Measurements from ENCODE around the gene CRISPLD2. TPM values are rescaled to one million over a fixed set of nuclear protein-coding genes. Genes with fewer than 3 reads are reported as not detected.
A peak's percentile ranks its signal among the peaks of the same experiment; 100 is the strongest.
"Not testable (repeated sequence)": the region's sequence is repeated elsewhere in the genome, so short reads cannot be mapped to it uniquely, and the experiment has no call there.

Gene CRISPLD2
- total RNA-seq, 3 donors from 2014 or later = 94.7 to 386 (median 216) TPM

DNA sequence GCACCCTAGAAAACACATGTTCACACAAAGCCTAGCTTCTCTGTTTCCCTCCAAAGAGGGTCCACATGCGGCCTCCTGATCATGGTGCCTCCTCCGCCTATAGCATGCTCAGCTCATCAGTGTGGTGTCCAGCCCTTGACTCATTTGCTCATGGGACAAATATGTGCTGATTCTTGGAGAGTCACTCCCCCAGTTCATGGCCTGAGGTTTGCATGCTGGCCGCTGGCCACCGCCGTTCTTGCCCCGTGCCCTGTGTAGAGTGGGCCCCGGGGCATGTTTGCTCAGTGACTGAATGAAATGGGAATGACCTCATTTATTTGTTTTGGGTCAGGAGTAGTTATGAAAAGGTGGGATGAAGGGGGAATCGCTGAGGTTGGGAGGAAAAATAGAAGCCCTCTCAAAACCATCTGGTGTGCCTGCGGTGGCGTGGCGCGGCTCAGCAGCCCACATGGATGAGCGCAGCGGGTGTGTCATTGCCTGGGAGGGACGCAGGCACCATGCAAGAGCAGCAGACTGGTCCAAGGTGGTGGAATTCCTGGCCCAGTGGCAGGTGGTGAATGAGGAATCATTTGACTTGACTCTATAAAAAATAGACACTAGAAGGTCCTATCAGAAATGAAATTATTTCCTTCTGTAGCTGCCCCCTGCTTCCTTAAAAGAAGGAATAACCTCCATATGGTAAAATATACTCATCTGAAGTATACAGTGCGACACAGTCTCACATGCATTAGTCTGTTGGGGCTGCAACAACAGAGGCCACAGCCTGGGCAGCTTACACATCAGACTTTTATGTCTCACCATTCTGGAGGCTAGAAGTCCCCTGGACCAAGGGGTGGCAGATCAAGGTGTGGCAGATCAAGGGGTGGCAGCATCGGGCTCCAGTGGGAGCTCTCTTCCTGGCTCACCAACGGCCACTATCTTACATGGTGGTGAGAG lies 31.7 kb downstream of the CRISPLD2 start:
- Histone ChIP-seq H3K36me3 (no peaks in the 10 kb centered on the region), H3K27ac (peak overlapping the region in 1 of 2 donors; percentile 20), H3K4me1 (no peaks in the 10 kb centered on the region), H3K4me3 (no peak overlapping the region), H3K9me3 (no peaks in the 10 kb centered on the region), H3K27me3 (no peaks in the 10 kb centered on the region)
- TF ChIP-seq POLR2A (IDR thresholded peaks at IDR 0.05) (no peak), POLR2AphosphoS5 (IDR thresholded peaks at IDR 0.05) (peak in 1 of 3 donors; percentile 33)
- peak; percentile 69 to 87 for DNase-seq (ENCODE audit: low spot score in 2 of 2)
- intact Hi-C loops (cut with DNase I; ENCODE audit: low total_unique reads) = no loop called here

DNA sequence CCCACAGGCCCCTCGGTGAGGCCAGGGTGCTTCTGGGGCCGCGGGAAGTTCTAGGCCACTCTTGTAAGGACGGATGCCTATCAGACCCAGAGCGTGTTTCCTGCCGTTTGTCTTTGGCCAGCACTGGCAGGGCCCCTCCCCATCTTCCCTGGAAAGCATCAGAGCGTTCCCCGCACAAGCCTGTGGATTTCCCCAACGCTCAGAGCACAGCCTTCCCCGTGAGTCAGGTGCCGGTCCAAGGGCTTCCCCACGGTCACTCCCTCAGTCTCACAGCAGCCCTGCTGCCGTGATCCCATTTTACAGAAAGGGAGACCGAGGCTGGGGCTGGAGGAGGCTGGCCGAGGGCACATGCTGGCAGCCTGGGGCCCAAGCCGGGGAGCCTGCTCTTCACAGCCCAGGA lies 33.7 kb downstream of the CRISPLD2 start:
- Histone ChIP-seq H3K27me3 (no peaks in the 10 kb centered on the region), H3K4me3 (no peak overlapping the region), H3K36me3 (no peaks in the 10 kb centered on the region), H3K27ac (no peak overlapping the region), H3K9me3 (peaks cover under 1% of the 10 kb centered on the region in 2 donors), H3K4me1 (no peaks in the 10 kb centered on the region)
- TF ChIP-seq POLR2A (IDR thresholded peaks at IDR 0.05) (no peak), POLR2AphosphoS5 (IDR thresholded peaks at IDR 0.05) (no peak)
- TF ChIP-seq, protein P1, sequence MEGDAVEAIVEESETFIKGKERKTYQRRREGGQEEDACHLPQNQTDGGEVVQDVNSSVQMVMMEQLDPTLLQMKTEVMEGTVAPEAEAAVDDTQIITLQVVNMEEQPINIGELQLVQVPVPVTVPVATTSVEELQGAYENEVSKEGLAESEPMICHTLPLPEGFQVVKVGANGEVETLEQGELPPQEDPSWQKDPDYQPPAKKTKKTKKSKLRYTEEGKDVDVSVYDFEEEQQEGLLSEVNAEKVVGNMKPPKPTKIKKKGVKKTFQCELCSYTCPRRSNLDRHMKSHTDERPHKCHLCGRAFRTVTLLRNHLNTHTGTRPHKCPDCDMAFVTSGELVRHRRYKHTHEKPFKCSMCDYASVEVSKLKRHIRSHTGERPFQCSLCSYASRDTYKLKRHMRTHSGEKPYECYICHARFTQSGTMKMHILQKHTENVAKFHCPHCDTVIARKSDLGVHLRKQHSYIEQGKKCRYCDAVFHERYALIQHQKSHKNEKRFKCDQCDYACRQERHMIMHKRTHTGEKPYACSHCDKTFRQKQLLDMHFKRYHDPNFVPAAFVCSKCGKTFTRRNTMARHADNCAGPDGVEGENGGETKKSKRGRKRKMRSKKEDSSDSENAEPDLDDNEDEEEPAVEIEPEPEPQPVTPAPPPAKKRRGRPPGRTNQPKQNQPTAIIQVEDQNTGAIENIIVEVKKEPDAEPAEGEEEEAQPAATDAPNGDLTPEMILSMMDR (IDR thresholded peaks at IDR 0.05) = no peak
- intact Hi-C loops (cut with DNase I; ENCODE audit: low total_unique reads) = no loop called here
- no peak for DNase-seq (ENCODE audit: low spot score in 2 of 2)

DNA sequence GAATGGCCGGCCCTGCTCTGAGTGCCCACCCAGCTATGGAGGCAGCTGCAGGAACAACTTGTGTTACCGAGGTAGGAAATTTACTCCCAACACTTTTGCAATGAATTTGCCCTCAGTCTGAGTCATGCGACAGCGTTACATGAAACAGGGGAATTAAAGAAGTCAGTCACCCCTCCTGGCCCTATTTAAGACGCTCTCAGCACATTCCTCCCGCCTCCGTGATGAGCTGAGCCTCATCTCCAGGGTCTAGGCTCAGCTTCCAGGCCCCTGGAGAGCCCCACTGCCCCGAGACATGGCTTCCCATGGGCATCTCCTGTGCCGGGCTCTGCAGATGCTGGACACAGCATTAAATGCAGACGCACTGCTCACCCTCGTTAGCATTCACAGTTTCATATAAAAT lies 35.0 kb downstream of the CRISPLD2 start:
- no peaks in the 10 kb centered on the region for H3K27me3 ChIP-seq
- peaks cover 12 to 13% of the 10 kb centered on the region in 2 donors for H3K9me3 ChIP-seq
- TF ChIP-seq, protein P1 (IDR thresholded peaks at IDR 0.05) = no peak
- TF ChIP-seq POLR2A (IDR thresholded peaks at IDR 0.05) (no peak), POLR2AphosphoS5 (IDR thresholded peaks at IDR 0.05) (no peak)
- no peak for DNase-seq (ENCODE audit: low spot score in 2 of 2)
- no peak overlapping the region for H3K4me3 ChIP-seq
- H3K27ac ChIP-seq = peak overlapping the region in 1 of 2 donors; percentile 26
- no peaks in the 10 kb centered on the region for H3K4me1 ChIP-seq
- intact Hi-C loops (cut with DNase I; ENCODE audit: low total_unique reads) = no loop called here
- H3K36me3 ChIP-seq = no peaks in the 10 kb centered on the region

DNA sequence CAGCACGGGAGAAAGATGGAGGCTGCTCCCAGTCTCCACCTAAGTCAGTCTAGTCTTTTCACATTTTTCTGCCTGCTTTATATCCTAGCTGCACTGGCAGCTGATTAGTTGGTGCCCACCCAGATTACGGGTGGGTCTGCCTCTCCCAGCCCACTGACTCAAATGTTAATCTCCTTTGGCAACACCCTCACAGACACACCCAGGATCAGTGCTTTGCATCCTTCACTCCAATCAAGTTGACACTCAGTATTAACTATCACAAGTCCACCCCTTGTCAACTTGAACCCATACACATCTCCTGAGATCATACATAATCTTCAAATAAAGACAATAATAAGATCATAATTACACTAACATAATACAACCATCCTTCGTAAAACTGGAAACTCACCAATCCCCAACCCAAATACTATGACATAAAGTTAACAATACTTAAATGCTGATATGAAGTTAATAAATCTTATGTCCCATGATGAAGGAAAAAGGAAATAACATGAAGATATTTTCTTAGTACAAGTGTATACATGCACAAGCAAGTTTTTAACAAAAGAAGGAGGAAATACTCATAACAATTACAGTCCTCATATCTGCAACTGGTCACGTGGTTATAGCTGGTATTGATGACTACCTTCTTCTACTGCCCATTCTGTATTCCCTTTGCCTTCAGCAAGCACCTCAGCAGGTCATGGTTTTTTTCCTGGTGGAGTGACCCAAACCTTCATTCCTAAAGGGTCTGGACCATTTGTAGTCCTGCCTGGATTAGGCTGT lies 35.8 kb downstream of the CRISPLD2 start:
- H3K36me3 ChIP-seq = not testable (repeated sequence)

DNA sequence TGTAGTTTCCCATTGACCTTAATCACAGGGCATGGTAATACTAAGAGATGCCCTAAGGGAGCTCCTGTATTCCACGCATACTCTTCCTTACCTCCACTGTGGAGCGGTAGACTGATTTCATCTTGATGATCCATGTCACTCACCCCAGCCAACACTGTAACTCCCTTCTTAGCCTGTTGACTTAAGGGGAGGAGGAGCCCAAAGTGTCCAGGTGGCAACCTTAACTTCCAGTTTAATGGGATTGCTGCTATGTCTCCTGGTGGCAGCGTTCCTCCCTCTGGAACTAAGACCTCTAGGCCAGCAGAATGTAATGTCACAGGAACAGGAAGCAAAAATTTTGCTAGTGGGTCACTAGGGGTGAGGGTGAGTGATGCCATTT lies 36.4 kb downstream of the CRISPLD2 start:
- H3K4me1 ChIP-seq; H3K36me3 ChIP-seq; intact Hi-C loops (cut with DNase I; ENCODE audit: low total_unique reads); H3K27me3 ChIP-seq; H3K4me3 ChIP-seq; DNase-seq (ENCODE audit: low spot score in 2 of 2); H3K27ac ChIP-seq: not testable (repeated sequence)
- H3K9me3 ChIP-seq = peaks cover 20% of the 10 kb centered on the region in 2 donors

More for the DNA sequence above, 35.8 kb downstream of the CRISPLD2 start:
- DNase-seq (ENCODE audit: low spot score in 2 of 2); intact Hi-C loops (cut with DNase I; ENCODE audit: low total_unique reads); H3K27me3 ChIP-seq; H3K4me3 ChIP-seq; H3K4me1 ChIP-seq; H3K27ac ChIP-seq: not testable (repeated sequence)
- peaks cover 20% of the 10 kb centered on the region in 2 donors for H3K9me3 ChIP-seq

DNA sequence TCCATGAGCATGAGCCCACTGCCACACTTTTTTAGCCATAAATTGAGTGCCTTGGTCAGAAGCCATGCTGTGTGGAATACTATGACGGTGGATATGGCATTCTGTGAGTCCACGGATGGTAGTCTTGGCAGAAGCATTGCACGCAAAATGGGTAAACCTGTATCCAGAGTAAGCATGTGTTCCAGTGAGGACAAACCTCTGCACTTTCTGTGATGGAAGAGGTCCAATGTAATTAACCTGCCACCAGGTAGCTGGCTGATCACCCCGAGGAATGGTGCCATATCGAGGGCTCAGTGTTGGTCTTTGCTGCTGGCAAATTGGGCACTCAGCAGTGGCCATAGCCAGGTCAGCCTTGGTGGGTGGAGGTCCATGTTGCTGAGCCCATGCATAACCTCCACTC lies 37.0 kb downstream of the CRISPLD2 start:
- intact Hi-C loops (cut with DNase I; ENCODE audit: low total_unique reads); H3K4me3 ChIP-seq; H3K4me1 ChIP-seq; H3K36me3 ChIP-seq; DNase-seq (ENCODE audit: low spot score in 2 of 2); H3K27me3 ChIP-seq; H3K27ac ChIP-seq: not testable (repeated sequence)
- peaks cover 20% of the 10 kb centered on the region in 2 donors for H3K9me3 ChIP-seq

DNA sequence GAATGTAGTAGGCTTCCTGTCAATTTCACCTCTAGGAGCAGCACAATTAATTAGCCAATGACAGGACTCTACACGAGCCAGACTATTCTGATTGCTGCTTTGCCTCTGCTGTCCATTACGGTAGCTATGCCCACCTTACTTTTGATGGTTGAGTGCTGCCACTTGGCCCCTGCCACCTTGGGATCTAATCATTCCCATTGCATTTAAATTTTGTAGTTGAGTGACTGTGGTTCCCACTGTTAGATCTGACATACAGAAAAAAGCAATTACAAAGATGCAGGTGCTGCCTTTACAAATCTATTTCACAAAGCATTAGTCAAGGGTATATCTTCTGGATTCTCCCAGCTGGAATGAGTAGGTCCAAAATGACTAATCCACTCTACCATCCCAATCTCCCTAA lies 39.9 kb downstream of the CRISPLD2 start:
- no peak for DNase-seq (ENCODE audit: low spot score in 2 of 2)
- Histone ChIP-seq H3K4me3 (no peak overlapping the region), H3K27me3 (no peaks in the 10 kb centered on the region), H3K9me3 (peaks cover 20% of the 10 kb centered on the region in 2 donors), H3K27ac (no peak overlapping the region), H3K36me3 (no peaks in the 10 kb centered on the region), H3K4me1 (no peaks in the 10 kb centered on the region)
- no peak for TF ChIP-seq POLR2AphosphoS5 (IDR thresholded peaks at IDR 0.05)
- TF ChIP-seq POLR2A (IDR thresholded peaks at IDR 0.05) = no peak
- intact Hi-C loops (cut with DNase I; ENCODE audit: low total_unique reads) = no loop called here
